Kidney (tissue), 14 donors: ENCODE results near the gene SLC44A4. TPM values are rescaled to one million over a fixed set of nuclear protein-coding genes. Genes with fewer than 3 reads are reported as not detected.
A peak's percentile ranks its signal among the peaks of the same experiment; 100 is the strongest.

ENCODE experiments used
- DNase-seq, 5 donors: peaks; one replicate each; pipeline ENCODE4 v3.0.0-alpha.2; 2013 to 2020
- FAIRE-seq: peaks from 2 replicates; lab custom pipeline; 2012; peaks lifted over from hg19 to GRCh38; lab: Jason Lieb, UNC
- H3K27ac ChIP-seq, 2 donors: one replicate each; pipeline ENCODE4 v1.7.0; 2013; ENCODE audit warnings: low read depth in 2 of 2, low read length in 2 of 2, inconsistent platforms in 1 of 2
- H3K27me3 ChIP-seq: one replicate; pipeline ENCODE4 v1.7.1; 2013; ENCODE audit warnings: low read length, inconsistent platforms; ENCODE audit not compliant: control insufficient read depth, insufficient read depth
- H3K36me3 ChIP-seq, 3 donors: one replicate each; pipeline versions ENCODE4 v1.7.0 to v1.7.1; 2013; ENCODE audit warnings: low read length in 3 of 3, control low read depth in 1 of 3, inconsistent platforms in 1 of 3; ENCODE audit not compliant: insufficient read depth in 3 of 3, control insufficient read depth in 2 of 3
- H3K4me1 ChIP-seq, 3 donors: one replicate each; pipeline versions ENCODE4 v1.7.0 to v1.7.1; 2013; ENCODE audit warnings: low read length in 3 of 3, inconsistent platforms in 1 of 3, low read depth in 1 of 3; ENCODE audit not compliant: control insufficient read depth in 2 of 3, insufficient read depth in 2 of 3
- H3K4me3 ChIP-seq, 3 donors: one replicate each; pipeline versions ENCODE4 v1.7.0 to v1.8.1; 2013; ENCODE audit warnings: low read length in 3 of 3, control low read depth in 1 of 3, inconsistent platforms in 1 of 3
- H3K9ac ChIP-seq, 3 donors: one replicate each; pipeline versions ENCODE4 v1.7.0 to v1.7.1; 2013; ENCODE audit warnings: low read length in 3 of 3, control low read depth in 1 of 3, inconsistent platforms in 1 of 3
- H3K9me3 ChIP-seq, 3 donors: one replicate each; pipeline versions ENCODE4 v1.7.0 to v1.7.1; 2013; ENCODE audit warnings: low read length in 3 of 3, control low read depth in 1 of 3, inconsistent platforms in 1 of 3; ENCODE audit not compliant: control insufficient read depth in 2 of 3, insufficient read depth in 1 of 3
- CTCF ChIP-seq: IDR thresholded peaks from 3 replicates; pipeline ENCODE4 v1.5.1; 2012; ENCODE audit warnings: mild to moderate bottlenecking, moderate library complexity, borderline replicate concordance; ENCODE audit not compliant: insufficient read depth; ENCODE audit errors: extremely low read depth
- intact Hi-C: fragments of 100-400 bp; cut with DNase I; formaldehyde crosslinking; loops from one replicate; pipeline ENCODE4 v1.11.1; 2022
- polyA plus RNA-seq: library from polyadenylated mRNA; stranded (reverse); fragments of 350-450 nt; fragmentation: Illumina TruSeq; extraction: RNeasy Lipid Tissue Mini Kit (QIAGEN cat#74804); gene quantifications from one replicate; pipeline ENCODE4 v1.2.3, GENCODE V29; 2014; ENCODE audit warnings: low read depth, low replicate concordance; ENCODE audit not compliant: insufficient read depth
- total RNA-seq: library from RNA; stranded (reverse); fragmentation: NEBNext Ultra II Directional; extraction: Animal tissue kit (Norgen Biotek cat#: 25700); gene quantifications from one replicate; pipeline ENCODE4 v1.2.1, GENCODE V29; 2021
- donor health status: control.
- donor health status: control.
- donor health status: control.
- donor health status: control.
- donor health status: control.
- donor health status: DM: yes; HTN: yes; CAD: no.
- donor health status: Normal renal cell carcinoma (clear cell type).

The SLC44A4 gene
- total and polyA plus RNA-seq, 2 donors from 2014 or later = 37.4 to 137 TPM

GRCh38 chr6:31850765-31851484 lies 27.9 kb downstream of the SLC44A4 start:
- no peak overlapping the region for H3K9ac ChIP-seq
- intact Hi-C loops = no loop called here
- no peak for FAIRE-seq
- no peaks in the 10 kb centered on the region for H3K27me3 ChIP-seq
- TF ChIP-seq CTCF = no peak
- H3K27ac ChIP-seq = no peak overlapping the region
- H3K4me3 ChIP-seq = no peak overlapping the region
- no peaks in the 10 kb centered on the region for H3K4me1 ChIP-seq
- H3K36me3 ChIP-seq = no peaks in the 10 kb centered on the region
- H3K9me3 ChIP-seq = no peaks in the 10 kb centered on the region
- DNase-seq = no peak

DNA sequence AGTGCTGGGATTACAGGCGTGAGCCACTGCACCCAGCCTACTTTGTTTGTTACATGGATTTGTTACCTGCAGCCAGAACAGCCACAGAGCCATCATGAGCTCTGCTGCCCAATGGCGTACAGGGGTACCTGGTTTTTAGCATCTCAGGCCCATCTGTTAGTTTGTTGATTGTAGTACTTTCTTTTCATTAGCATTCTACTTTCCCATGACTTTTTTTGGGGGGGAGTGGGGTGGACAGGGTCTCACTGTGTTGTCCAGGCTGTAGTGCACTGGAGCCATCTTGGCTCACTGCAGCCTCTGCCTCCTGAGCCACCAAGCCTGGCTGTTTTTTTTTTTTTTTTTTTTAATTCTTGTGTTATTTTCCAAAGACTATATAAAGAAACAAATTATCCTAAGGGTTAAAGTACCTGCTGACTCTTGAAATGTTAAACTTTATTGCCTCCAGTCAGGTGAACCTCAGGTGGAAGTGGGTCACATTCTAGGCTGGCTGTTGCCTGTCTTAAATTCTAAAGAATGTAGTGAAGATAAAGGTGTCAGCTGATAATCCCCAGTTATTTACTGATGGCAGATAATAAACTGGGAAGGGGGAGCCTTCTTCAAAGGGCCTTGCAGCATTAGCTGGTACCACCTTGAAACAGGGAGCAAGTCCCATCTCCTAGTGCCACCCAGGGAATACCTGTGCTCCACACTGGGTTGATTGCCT lies 31.4 kb downstream of the SLC44A4 start:
- Histone ChIP-seq H3K4me1 (no peaks in the 10 kb centered on the region), H3K4me3 (no peak overlapping the region), H3K9me3 (no peaks in the 10 kb centered on the region), H3K9ac (no peak overlapping the region), H3K27ac (no peak overlapping the region), H3K27me3 (no peaks in the 10 kb centered on the region), H3K36me3 (no peaks in the 10 kb centered on the region)
- no peak for TF ChIP-seq CTCF
- DNase-seq (no peak), FAIRE-seq (no peak)
- intact Hi-C loops = no loop called here

GRCh38 chr6:31844507-31844906 lies 34.3 kb downstream of the SLC44A4 start:
- Histone ChIP-seq H3K27ac (no peak overlapping the region), H3K27me3 (no peaks in the 10 kb centered on the region), H3K9me3 (no peaks in the 10 kb centered on the region), H3K4me1 (no peaks in the 10 kb centered on the region), H3K36me3 (peaks cover 0 to 7% (median 4%) of the 10 kb centered on the region in 3 donors), H3K4me3 (no peak overlapping the region), H3K9ac (no peak overlapping the region)
- FAIRE-seq (no peak), DNase-seq (peak in 1 of 5 donors; percentile 8)
- no peak for TF ChIP-seq CTCF
- intact Hi-C loops = no loop called here
